GM21447 (cell line): Measurements from ENCODE around the gene PRRT1B.

Experiments
- ATAC-seq: cut with Tn5 transposase; IDR thresholded peaks from one replicate; pipeline ENCODE4 v1.9.1; 2021; ENCODE audit not compliant: unreplicated experiment

The PRRT1B gene

GRCh38 chr9:131578731-131579504, 33.6 kb downstream of the PRRT1B start:
- ATAC-seq = peak; percentile 70

- ATAC-seq = no peak
Observed at GRCh38 chr9:131579789-131580211, 34.5 kb downstream of the PRRT1B start.

GRCh38 chr9:131580358-131580757, 35.0 kb downstream of the PRRT1B start:
- ATAC-seq = no peak

GRCh38 chr9:131582056-131582455, 36.7 kb downstream of the PRRT1B start:
- ATAC-seq = no peak

GRCh38 chr9:131582466-131583336, 37.4 kb downstream of the PRRT1B start:
- no peak for ATAC-seq

- ATAC-seq = no peak
Observed at GRCh38 chr9:131583337-131583645, 38.0 kb downstream of the PRRT1B start.

GRCh38 chr9:131583836-131584555, 38.7 kb downstream of the PRRT1B start:
- ATAC-seq = no peak

- ATAC-seq = no peak
Observed at GRCh38 chr9:131584858-131585257, 39.5 kb downstream of the PRRT1B start.

- ATAC-seq = no peak
Observed at GRCh38 chr9:131585375-131585774, 40.1 kb downstream of the PRRT1B start.

GRCh38 chr9:131587331-131587730, 42.0 kb downstream of the PRRT1B start:
- no peak for ATAC-seq

- ATAC-seq = no peak
Observed at GRCh38 chr9:131587906-131588305, 42.6 kb downstream of the PRRT1B start.

- no peak for ATAC-seq
Observed at GRCh38 chr9:131588396-131588795, 43.1 kb downstream of the PRRT1B start.

GRCh38 chr9:131589124-131589711, 43.9 kb downstream of the PRRT1B start:
- no peak for ATAC-seq

GRCh38 chr9:131589993-131590392, 44.7 kb downstream of the PRRT1B start:
- no peak for ATAC-seq

- no peak for ATAC-seq
Observed at GRCh38 chr9:131590449-131590848, 45.1 kb downstream of the PRRT1B start.

GRCh38 chr9:131590907-131591844, 45.9 kb downstream of the PRRT1B start:
- ATAC-seq = no peak

- no peak for ATAC-seq
Observed at GRCh38 chr9:131591845-131592208, 46.5 kb downstream of the PRRT1B start.

GRCh38 chr9:131593091-131593820, 47.9 kb downstream of the PRRT1B start:
- ATAC-seq = no peak

GRCh38 chr9:131593936-131594665, 48.8 kb downstream of the PRRT1B start:
- no peak for ATAC-seq
